K562 (cell line): ENCODE measurements around the gene ODC1. TPM values are rescaled to one million over a fixed set of nuclear protein-coding genes. Genes with fewer than 3 reads are reported as not detected.

Source experiments
- ATAC-seq: fragments of 200-7000 bp; cut with Tn5 transposase; 3 replicates; pipeline ENCODE4 v1.9.1; 2020; ENCODE audit warnings: moderate library complexity
- BruUV-seq: library from RNA; stranded (reverse); fragments of 400-500 nt; replicated peaks from 2 replicates; lab custom pipeline; 2021; lab: Mats Ljungman, UMichigan
- CTCF ChIA-PET: fragments of 300-600 bp; formaldehyde crosslinking; extraction: SDS; loops from one replicate; lab custom pipeline; 2021; ENCODE audit warnings: low intra/inter-chr PET ratio; lab: Yijun Ruan, JAX
- POLR2A ChIA-PET: fragments of 300-600, 350-650 bp; sonication (Branson Sonifier 250); formaldehyde crosslinking; extraction: SDS; loops from one replicate; lab custom pipeline; 2021; ENCODE audit warnings: antibody characterized with exemption, inconsistent platforms; lab: Yijun Ruan, JAX
- DNase-seq, 4 experiments: peaks; one replicate each; pipeline versions ENCODE4 v3.0.0 to v3.0.0-alpha.2; 2011 to 2018; ENCODE audit warnings: low spot score in 3 of 4, mixed read lengths in 3 of 4; ENCODE audit errors: extremely low read depth in 1 of 4
- FAIRE-seq: peaks from 2 replicates; lab custom pipeline; 2011; peaks lifted over from hg19 to GRCh38; lab: Jason Lieb, UNC
- H2AFZ ChIP-seq: 2 replicates; pipeline ENCODE4 v1.6.0; 2011; ENCODE audit warnings: low read depth, low read length, control low read depth, inconsistent platforms
- H3K27ac ChIP-seq: fragments of 200-600 bp; 3 replicates; pipeline ENCODE4 v1.8.0; 2011; ENCODE audit warnings: low read depth, mild to moderate bottlenecking, control low read depth, inconsistent platforms, low read length, moderate library complexity, mixed read lengths; ENCODE audit errors: extremely low read depth
- H3K27me3 ChIP-seq, 2 experiments: fragments of 300-600 bp in 1 of 2; 2 replicates in 1 of 2; 3 replicates in 1 of 2; pipeline versions ENCODE4 v1.6.0 to v1.8.0; 2011; ENCODE audit warnings: inconsistent platforms in 2 of 2, low read length in 2 of 2, mild to moderate bottlenecking in 1 of 2, mixed read lengths in 1 of 2, moderate library complexity in 1 of 2; ENCODE audit not compliant: control insufficient read depth in 2 of 2, insufficient read depth in 2 of 2
- H3K36me3 ChIP-seq: fragments of 300-600 bp; 3 replicates; pipeline ENCODE4 v1.8.0; 2011; ENCODE audit warnings: mild to moderate bottlenecking, low read length, inconsistent platforms; ENCODE audit not compliant: control insufficient read depth, insufficient read depth
- H3K4me1 ChIP-seq, 2 experiments: fragments of 200-600 bp in 1 of 2; replicated peaks in 1 of 2; 2 replicates in 1 of 2; 3 replicates in 1 of 2; pipeline versions ENCODE4 v1.5.1 to v1.8.0; 2011; ENCODE audit warnings: inconsistent platforms in 2 of 2, low read length in 2 of 2, mild to moderate bottlenecking in 1 of 2, mixed read lengths in 1 of 2, moderate library complexity in 1 of 2; ENCODE audit not compliant: control insufficient read depth in 2 of 2, insufficient read depth in 2 of 2
- H3K4me2 ChIP-seq: 2 replicates; pipeline ENCODE4 v1.6.1; 2011; ENCODE audit warnings: low read length, control low read depth, inconsistent platforms, mixed read lengths; ENCODE audit not compliant: insufficient read depth
- H3K4me3 ChIP-seq: fragments of 200-600 bp; sonication (generic), shearing (Covaris generic); 2 replicates; pipeline ENCODE4 v1.5.1; 2016; ENCODE audit warnings: control low read depth, inconsistent platforms
- H3K79me2 ChIP-seq: fragments of 200-600 bp; 3 replicates; pipeline ENCODE4 v1.8.0; 2011; ENCODE audit warnings: low read length, inconsistent platforms; ENCODE audit not compliant: control insufficient read depth, insufficient read depth
- H3K9ac ChIP-seq, 2 experiments: 2 replicates each; pipeline versions ENCODE4 v1.6.0 to v1.6.1; 2011; ENCODE audit warnings: low read depth in 2 of 2, low read length in 2 of 2, control low read depth in 1 of 2, inconsistent platforms in 1 of 2, mild to moderate bottlenecking in 1 of 2, mixed read lengths in 1 of 2; ENCODE audit not compliant: insufficient read depth in 1 of 2
- H3K9me1 ChIP-seq: one replicate; pipeline ENCODE4 v1.6.0; 2011; ENCODE audit warnings: inconsistent platforms, mild to moderate bottlenecking, low read length, moderate library complexity; ENCODE audit not compliant: control insufficient read depth, insufficient read depth
- H3K9me3 ChIP-seq: replicated peaks from 2 replicates; pipeline ENCODE4 v1.5.1; 2011; ENCODE audit warnings: low read depth, low read length, inconsistent platforms; ENCODE audit not compliant: control insufficient read depth, insufficient read depth
- H4K20me1 ChIP-seq: replicated peaks from 2 replicates; pipeline ENCODE4 v1.6.1; 2011; ENCODE audit warnings: low read length, inconsistent platforms, mixed read lengths; ENCODE audit not compliant: control insufficient read depth, insufficient read depth
- BRD9 ChIP-seq: fragments of 450-650 bp; IDR thresholded peaks from 2 replicates; pipeline ENCODE4 v1.6.1; 2018; ENCODE audit warnings: low read depth; ENCODE audit not compliant: partially characterized antibody
- HNRNPK ChIP-seq: fragments of 200-400 bp; formaldehyde crosslinking; IDR thresholded peaks from one replicate; pipeline ENCODE4 v1.6.1; 2018; ENCODE audit warnings: mild to moderate bottlenecking, low read depth, low read length; ENCODE audit not compliant: poor library complexity, severe bottlenecking
- MIER1 ChIP-seq: fragments of 450-650 bp; IDR thresholded peaks from 2 replicates; pipeline ENCODE4 v1.6.1; 2016; ENCODE audit warnings: antibody characterized with exemption, mild to moderate bottlenecking, low read depth
- NFRKB ChIP-seq: fragments of 450-650 bp; IDR thresholded peaks from 2 replicates; pipeline ENCODE4 v1.6.1; 2016; ENCODE audit warnings: low read depth
- RBM14 ChIP-seq: fragments of 200-400 bp; formaldehyde crosslinking; IDR thresholded peaks from 2 replicates; pipeline ENCODE4 v1.6.1; 2018; ENCODE audit warnings: low read depth, mild to moderate bottlenecking, low read length, moderate library complexity, borderline replicate concordance; ENCODE audit not compliant: insufficient read depth
- RCOR1 ChIP-seq, 2 experiments: IDR thresholded peaks; 2 replicates each; pipeline ENCODE4 v1.6.1; 2012; ENCODE audit warnings: low read depth in 2 of 2, low read length in 2 of 2, borderline replicate concordance in 1 of 2, improper control_type of control experiment in 1 of 2
- TCF15 ChIP-seq: fragments of 250-450 bp; sonication (Bioruptor Pico); IDR thresholded peaks from 2 replicates; pipeline ENCODE4 v1.8.0; 2022; ENCODE audit warnings: moderate library complexity, mild to moderate bottlenecking, inconsistent platforms
- ZBTB49 ChIP-seq: sonication (generic); formaldehyde crosslinking; IDR thresholded peaks from 2 replicates; pipeline ENCODE4 v1.8.0; 2022; ENCODE audit warnings: missing genetic modification reagents, mild to moderate bottlenecking, borderline replicate concordance
- ZNF551 ChIP-seq: fragments of 250-450 bp; sonication (Bioruptor Pico); IDR thresholded peaks from 2 replicates; pipeline ENCODE4 v1.5.0; 2021; ENCODE audit warnings: mild to moderate bottlenecking, moderate library complexity
- WGBS: fragments of 100-300 bp; shearing (Covaris generic); methylation state at CpG from one replicate; pipeline ENCODE4 v1.1.6; 2016; ENCODE audit warnings: low coverage, mixed read lengths; ENCODE audit not compliant: insufficient coverage; ENCODE audit errors: missing lambda C conversion rate; 5-methylcytosine and 5-hydroxymethylcytosine counted together
- in situ Hi-C: fragments of 300-500 bp; cut with MboI; formaldehyde crosslinking; loops from 4 replicates; pipeline ENCODE4 v1.15.0; 2018; ENCODE audit warnings: inconsistent platforms, mixed read lengths
- intact Hi-C: fragments of 100-400 bp; cut with micrococcal nuclease; formaldehyde crosslinking; loops from 2 replicates; pipeline ENCODE4 v1.14.2; 2022
- polyA plus RNA-seq, 8 experiments: library from polyadenylated mRNA; depleted of rRNA in 4 of 8; stranded (reverse) in 5 of 8; unstranded in 3 of 8; fragments of >200 nt; fragmentation: Nextera tagmentation in 2 of 8; fragmentation: Illumina TruSeq in 1 of 8; extraction: Ambion mirVana in 2 of 8; extraction: Trizol in 1 of 8; gene quantifications; 2 replicates each; pipeline versions ENCODE4 v1.2.1 to v1.2.3, GENCODE V29; 2011 to 2014; ENCODE audit warnings: inconsistent platforms in 1 of 8, missing spikeins in 1 of 8
- total RNA-seq, 7 experiments: library from RNA; depleted of rRNA in 6 of 7; stranded (reverse); fragments of >200 nt in 6 of 7; fragmentation: Illumina TruSeq in 2 of 7; extraction: Trizol in 2 of 7; gene quantifications; 2 replicates each; pipeline versions ENCODE4 v1.2.1 to v1.2.3, GENCODE V29; 2011 to 2021; ENCODE audit warnings: low replicate concordance in 1 of 7

Gene ODC1
- total and polyA plus RNA-seq, 9 of the 15 experiments (the other 6 are each of a cell fraction or from before 2014, with no cell fraction given), result 142 to 563 (median 457) TPM

- FAIRE-seq, result no peak
- H3K9me3 ChIP-seq, result no peaks in the 10 kb centered on the region
- no peak for ATAC-seq
- no peak for DNase-seq
- ChIA-PET CTCF (no interaction called here), POLR2A (interaction anchor here (0.7 to 1.6 kb wide), 2 partner anchors 11 to 15 kb away, joined by 3 read pairs; no protein-coding TSS in a partner anchor)
- TF ChIP-seq NFRKB (no peak), MIER1 (no peak), ZBTB49 (no peak), RBM14 (no peak), BRD9 (no peak), TCF15 (CRISPR knock-in tag) (no peak), ZNF551 (CRISPR knock-in tag) (no peak), RCOR1 (IDR thresholded peaks at IDR 0.05; ENCODE audit: borderline replicate concordance in 1 of 2, low read depth in 2 of 2, low read length in 2 of 2) (no peak), HNRNPK (no peak)
- no peak overlapping the region for H2AFZ ChIP-seq
- intact Hi-C loops (no loop called here), in situ Hi-C loops (loop anchor here (25.0 kb wide), 1 partner anchor 144 kb away; no protein-coding TSS in a partner anchor)
- H4K20me1 ChIP-seq, result no peaks in the 10 kb centered on the region
- H3K27me3 ChIP-seq, result no peaks in the 10 kb centered on the region
- no peak overlapping the region for H3K4me3 ChIP-seq
- H3K36me3 ChIP-seq, result peaks cover 8% of the 10 kb centered on the region; the same call in 1 of the 3 replicates
- 90% methylated on average over 15 of the region's 18 CpGs for WGBS
- no peaks in the 10 kb centered on the region; the same call in 2 of the 3 replicates for H3K79me2 ChIP-seq
- no peak overlapping the region for H3K4me2 ChIP-seq
- H3K9me1 ChIP-seq, result no peaks in the 10 kb centered on the region
- H3K4me1 ChIP-seq, result peaks cover 17 to 32% of the 10 kb centered on the region in 2 experiments; a peak in 4 of 5 replicates
- no peak overlapping the region for H3K27ac ChIP-seq
- no TSS peak for BruUV-seq
- H3K9ac ChIP-seq, result peak overlapping the region in 1 of 2 experiments; percentile 47; a peak in 1 of 4 replicates
Measured at GRCh38 chr2:10406491-10407188, 41.5 kb downstream of the ODC1 start.
